Measurements from ENCODE around the gene SEMA4C. TPM values are rescaled to one million over a fixed set of nuclear protein-coding genes. Genes with fewer than 3 reads are reported as not detected.

SEMA4C gene
- polyA plus RNA-seq, 4 donors: 0.45 to 26.8 (median 11.2) TPM

- DNase-seq: no peak
- FAIRE-seq: no peak
- H3K4me3 ChIP-seq (ENCODE audit: low read depth in 1 of 3, low read length in 3 of 3): no peak overlapping the region
- 77 to 85% (median 83%) methylated on average over 10 of the region's 10 CpGs for WGBS, 3 donors
- H3K36me3 ChIP-seq (ENCODE audit: control insufficient read depth in 3 of 3, insufficient read depth in 2 of 3, low read depth in 1 of 3, low read length in 3 of 3): peaks cover 14 to 69% (median 19%) of the 10 kb centered on the region in 3 donors
- H3K4me1 ChIP-seq (ENCODE audit: control insufficient read depth in 3 of 3, insufficient read depth in 2 of 3, low read depth in 1 of 3, low read length in 2 of 3): peaks cover 0 to 13% (median 5%) of the 10 kb centered on the region in 3 donors
- H3K27me3 ChIP-seq (ENCODE audit: control insufficient read depth in 3 of 3, insufficient read depth in 3 of 3, low read length in 3 of 3): no peaks in the 10 kb centered on the region
- peak overlapping the region in 1 of 3 donors; percentile 26 for H3K27ac ChIP-seq (ENCODE audit: low read depth in 1 of 3, low read length in 2 of 3)
- no peaks in the 10 kb centered on the region for H3K9me3 ChIP-seq (ENCODE audit: control insufficient read depth in 2 of 2, insufficient read depth in 1 of 2, low read depth in 1 of 2, low read length in 1 of 2)
Measured at GRCh38 chr2:96831679-96832078, 38.2 kb downstream of the SEMA4C start.

GRCh38 chr2:96830044-96830562 is 39.8 kb downstream of the SEMA4C start:
- no peaks in the 10 kb centered on the region for H3K9me3 ChIP-seq (ENCODE audit: control insufficient read depth in 2 of 2, insufficient read depth in 1 of 2, low read depth in 1 of 2, low read length in 1 of 2)
- H3K4me1 ChIP-seq (ENCODE audit: control insufficient read depth in 3 of 3, insufficient read depth in 2 of 3, low read depth in 1 of 3, low read length in 2 of 3): peaks cover 0 to 13% (median 5%) of the 10 kb centered on the region in 3 donors
- FAIRE-seq: no peak
- no peaks in the 10 kb centered on the region for H3K27me3 ChIP-seq (ENCODE audit: control insufficient read depth in 3 of 3, insufficient read depth in 3 of 3, low read length in 3 of 3)
- H3K27ac ChIP-seq (ENCODE audit: low read depth in 1 of 3, low read length in 2 of 3): no peak overlapping the region
- WGBS, 3 donors: 44 to 58% (median 46%) methylated on average over 5 of the region's 5 CpGs
- H3K4me3 ChIP-seq (ENCODE audit: low read depth in 1 of 3, low read length in 3 of 3): no peak overlapping the region
- peaks cover 18 to 80% (median 20%) of the 10 kb centered on the region in 3 donors for H3K36me3 ChIP-seq (ENCODE audit: control insufficient read depth in 3 of 3, insufficient read depth in 2 of 3, low read depth in 1 of 3, low read length in 3 of 3)
- no peak for DNase-seq

- H3K9me3 ChIP-seq (ENCODE audit: control insufficient read depth in 2 of 2, insufficient read depth in 1 of 2, low read depth in 1 of 2, low read length in 1 of 2): no peaks in the 10 kb centered on the region
- no peaks in the 10 kb centered on the region for H3K27me3 ChIP-seq (ENCODE audit: control insufficient read depth in 3 of 3, insufficient read depth in 3 of 3, low read length in 3 of 3)
- H3K4me3 ChIP-seq (ENCODE audit: low read depth in 1 of 3, low read length in 3 of 3): no peak overlapping the region
- H3K27ac ChIP-seq (ENCODE audit: low read depth in 1 of 3, low read length in 2 of 3): no peak overlapping the region
- FAIRE-seq: no peak
- 96 to 97% (median 97%) methylated on average over 13 of the region's 13 CpGs for whole genome bisulfite sequencing, 3 donors
- no peak for DNase-seq
- H3K4me1 ChIP-seq (ENCODE audit: control insufficient read depth in 3 of 3, insufficient read depth in 2 of 3, low read depth in 1 of 3, low read length in 2 of 3): peaks cover 0 to 22% (median 5%) of the 10 kb centered on the region in 3 donors
- H3K36me3 ChIP-seq (ENCODE audit: control insufficient read depth in 3 of 3, insufficient read depth in 2 of 3, low read depth in 1 of 3, low read length in 3 of 3): peaks cover 15 to 88% (median 20%) of the 10 kb centered on the region in 3 donors
Measured at GRCh38 chr2:96828874-96829273, 41.0 kb downstream of the SEMA4C start.

- H3K9me3 ChIP-seq (ENCODE audit: control insufficient read depth in 2 of 2, insufficient read depth in 1 of 2, low read depth in 1 of 2, low read length in 1 of 2): no peaks in the 10 kb centered on the region
- no peak overlapping the region for H3K4me3 ChIP-seq (ENCODE audit: low read depth in 1 of 3, low read length in 3 of 3)
- H3K27me3 ChIP-seq (ENCODE audit: control insufficient read depth in 3 of 3, insufficient read depth in 3 of 3, low read length in 3 of 3): no peaks in the 10 kb centered on the region
- peaks cover 15 to 92% (median 20%) of the 10 kb centered on the region in 3 donors for H3K36me3 ChIP-seq (ENCODE audit: control insufficient read depth in 3 of 3, insufficient read depth in 2 of 3, low read depth in 1 of 3, low read length in 3 of 3)
- WGBS, 3 donors: 94 to 96% (median 95%) methylated on average over 14 of the region's 14 CpGs
- FAIRE-seq: no peak
- peaks cover 0 to 25% (median 5%) of the 10 kb centered on the region in 3 donors for H3K4me1 ChIP-seq (ENCODE audit: control insufficient read depth in 3 of 3, insufficient read depth in 2 of 3, low read depth in 1 of 3, low read length in 2 of 3)
- DNase-seq: no peak
- H3K27ac ChIP-seq (ENCODE audit: low read depth in 1 of 3, low read length in 2 of 3): no peak overlapping the region
Measured at GRCh38 chr2:96828436-96828835, 41.4 kb downstream of the SEMA4C start.

GRCh38 chr2:96826546-96827278 is 43.2 kb downstream of the SEMA4C start:
- 94 to 95% (median 94%) methylated on average over 21 to 22 of the region's 22 CpGs for WGBS, 3 donors
- FAIRE-seq (no peak), DNase-seq (no peak)
- Histone ChIP-seq H3K4me3 (ENCODE audit: low read depth in 1 of 3, low read length in 3 of 3) (no peak overlapping the region), H3K27me3 (ENCODE audit: control insufficient read depth in 3 of 3, insufficient read depth in 3 of 3, low read length in 3 of 3) (no peaks in the 10 kb centered on the region), H3K27ac (ENCODE audit: low read depth in 1 of 3, low read length in 2 of 3) (no peak overlapping the region), H3K36me3 (ENCODE audit: control insufficient read depth in 3 of 3, insufficient read depth in 2 of 3, low read depth in 1 of 3, low read length in 3 of 3) (peaks cover 5 to 90% (median 18%) of the 10 kb centered on the region in 3 donors), H3K4me1 (ENCODE audit: control insufficient read depth in 3 of 3, insufficient read depth in 2 of 3, low read depth in 1 of 3, low read length in 2 of 3) (peaks cover 0 to 30% (median 0%) of the 10 kb centered on the region in 3 donors), H3K9me3 (ENCODE audit: control insufficient read depth in 2 of 2, insufficient read depth in 1 of 2, low read depth in 1 of 2, low read length in 1 of 2) (no peaks in the 10 kb centered on the region)

GRCh38 chr2:96825057-96825456 is 44.8 kb downstream of the SEMA4C start:
- no peaks in the 10 kb centered on the region for H3K27me3 ChIP-seq (ENCODE audit: control insufficient read depth in 3 of 3, insufficient read depth in 3 of 3, low read length in 3 of 3)
- H3K4me3 ChIP-seq (ENCODE audit: low read depth in 1 of 3, low read length in 3 of 3): no peak overlapping the region
- H3K27ac ChIP-seq (ENCODE audit: low read depth in 1 of 3, low read length in 2 of 3): no peak overlapping the region
- WGBS, 3 donors: 88 to 92% (median 90%) methylated on average over 14 of the region's 14 CpGs
- peaks cover 4 to 86% (median 15%) of the 10 kb centered on the region in 3 donors for H3K36me3 ChIP-seq (ENCODE audit: control insufficient read depth in 3 of 3, insufficient read depth in 2 of 3, low read depth in 1 of 3, low read length in 3 of 3)
- FAIRE-seq (no peak), DNase-seq (no peak)
- peaks cover 3 to 44% (median 8%) of the 10 kb centered on the region in 3 donors for H3K4me1 ChIP-seq (ENCODE audit: control insufficient read depth in 3 of 3, insufficient read depth in 2 of 3, low read depth in 1 of 3, low read length in 2 of 3)
- H3K9me3 ChIP-seq (ENCODE audit: control insufficient read depth in 2 of 2, insufficient read depth in 1 of 2, low read depth in 1 of 2, low read length in 1 of 2): no peaks in the 10 kb centered on the region

GRCh38 chr2:96824079-96824870 is 45.6 kb downstream of the SEMA4C start:
- Histone ChIP-seq H3K4me1 (ENCODE audit: control insufficient read depth in 3 of 3, insufficient read depth in 2 of 3, low read depth in 1 of 3, low read length in 2 of 3) (peaks cover 7 to 52% (median 10%) of the 10 kb centered on the region in 3 donors), H3K9me3 (ENCODE audit: control insufficient read depth in 2 of 2, insufficient read depth in 1 of 2, low read depth in 1 of 2, low read length in 1 of 2) (no peaks in the 10 kb centered on the region), H3K27ac (ENCODE audit: low read depth in 1 of 3, low read length in 2 of 3) (no peak overlapping the region), H3K36me3 (ENCODE audit: control insufficient read depth in 3 of 3, insufficient read depth in 2 of 3, low read depth in 1 of 3, low read length in 3 of 3) (peaks cover 4 to 85% (median 15%) of the 10 kb centered on the region in 3 donors), H3K4me3 (ENCODE audit: low read depth in 1 of 3, low read length in 3 of 3) (no peak overlapping the region), H3K27me3 (ENCODE audit: control insufficient read depth in 3 of 3, insufficient read depth in 3 of 3, low read length in 3 of 3) (no peaks in the 10 kb centered on the region)
- DNase-seq (peak; percentile 48 to 50), FAIRE-seq (no peak)
- 35 to 61% (median 53%) methylated on average over 6 of the region's 6 CpGs for WGBS, 3 donors

GRCh38 chr2:96823198-96823597 is 46.7 kb downstream of the SEMA4C start:
- H3K4me1 ChIP-seq (ENCODE audit: control insufficient read depth in 3 of 3, insufficient read depth in 2 of 3, low read depth in 1 of 3, low read length in 2 of 3): peaks cover 14 to 59% (median 14%) of the 10 kb centered on the region in 3 donors
- no peak overlapping the region for H3K27ac ChIP-seq (ENCODE audit: low read depth in 1 of 3, low read length in 2 of 3)
- peaks cover 4 to 81% (median 10%) of the 10 kb centered on the region in 3 donors for H3K36me3 ChIP-seq (ENCODE audit: control insufficient read depth in 3 of 3, insufficient read depth in 2 of 3, low read depth in 1 of 3, low read length in 3 of 3)
- H3K4me3 ChIP-seq (ENCODE audit: low read depth in 1 of 3, low read length in 3 of 3): no peak overlapping the region
- no peak for DNase-seq
- no peaks in the 10 kb centered on the region for H3K27me3 ChIP-seq (ENCODE audit: control insufficient read depth in 3 of 3, insufficient read depth in 3 of 3, low read length in 3 of 3)
- H3K9me3 ChIP-seq (ENCODE audit: control insufficient read depth in 2 of 2, insufficient read depth in 1 of 2, low read depth in 1 of 2, low read length in 1 of 2): no peaks in the 10 kb centered on the region
- FAIRE-seq: no peak
- WGBS, 3 donors: 73 to 88% (median 83%) methylated on average over 11 of the region's 11 CpGs

Measured in small intestine (tissue), 7 donors.